NB4 (cell line): Measurements from ENCODE around the gene SLX1A.

Experiments used
- MYC ChIP-seq: IDR thresholded peaks from 2 replicates; pipeline ENCODE4 v1.6.1; 2011; ENCODE audit warnings: low read depth, low read length
- POLR2A ChIP-seq: IDR thresholded peaks from 2 replicates; pipeline ENCODE4 v1.6.1; 2011; ENCODE audit warnings: mild to moderate bottlenecking; ENCODE audit not compliant: insufficient read length; ENCODE audit errors: extremely low read depth
- TF ChIP-seq, protein P1 (sequence below): IDR thresholded peaks from one replicate; pipeline ENCODE4 v1.5.1; 2012; ENCODE audit warnings: low read depth, low read length
- TF ChIP-seq, protein P2 (sequence below): IDR thresholded peaks from 2 replicates; pipeline ENCODE4 v1.6.1; 2011; ENCODE audit warnings: low read depth, low read length

DNA sequence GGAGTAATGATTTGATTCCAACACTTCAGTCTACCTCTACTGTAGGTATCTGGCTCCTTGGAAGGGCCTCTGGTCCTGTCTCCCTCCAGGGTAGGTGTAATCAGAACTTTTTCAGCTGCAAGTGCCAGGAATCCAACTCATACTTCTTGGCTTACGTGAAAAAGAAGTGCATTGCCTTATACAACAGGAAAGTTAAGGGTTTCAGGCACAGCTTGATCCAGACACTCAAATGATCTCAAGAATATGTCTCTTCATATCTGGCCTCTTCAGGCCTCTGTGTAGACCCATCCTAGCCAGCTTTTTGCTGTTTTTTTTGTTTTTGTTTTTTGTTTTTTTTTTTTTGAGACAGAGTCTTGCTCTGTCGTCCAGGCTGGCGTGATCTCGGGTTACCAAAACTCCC is 14.5 kb upstream of the SLX1A start:
- TF ChIP-seq, protein P1, sequence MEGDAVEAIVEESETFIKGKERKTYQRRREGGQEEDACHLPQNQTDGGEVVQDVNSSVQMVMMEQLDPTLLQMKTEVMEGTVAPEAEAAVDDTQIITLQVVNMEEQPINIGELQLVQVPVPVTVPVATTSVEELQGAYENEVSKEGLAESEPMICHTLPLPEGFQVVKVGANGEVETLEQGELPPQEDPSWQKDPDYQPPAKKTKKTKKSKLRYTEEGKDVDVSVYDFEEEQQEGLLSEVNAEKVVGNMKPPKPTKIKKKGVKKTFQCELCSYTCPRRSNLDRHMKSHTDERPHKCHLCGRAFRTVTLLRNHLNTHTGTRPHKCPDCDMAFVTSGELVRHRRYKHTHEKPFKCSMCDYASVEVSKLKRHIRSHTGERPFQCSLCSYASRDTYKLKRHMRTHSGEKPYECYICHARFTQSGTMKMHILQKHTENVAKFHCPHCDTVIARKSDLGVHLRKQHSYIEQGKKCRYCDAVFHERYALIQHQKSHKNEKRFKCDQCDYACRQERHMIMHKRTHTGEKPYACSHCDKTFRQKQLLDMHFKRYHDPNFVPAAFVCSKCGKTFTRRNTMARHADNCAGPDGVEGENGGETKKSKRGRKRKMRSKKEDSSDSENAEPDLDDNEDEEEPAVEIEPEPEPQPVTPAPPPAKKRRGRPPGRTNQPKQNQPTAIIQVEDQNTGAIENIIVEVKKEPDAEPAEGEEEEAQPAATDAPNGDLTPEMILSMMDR, result no peak
- TF ChIP-seq POLR2A, result no peak
- TF ChIP-seq MYC, result no peak
- TF ChIP-seq, protein P2, sequence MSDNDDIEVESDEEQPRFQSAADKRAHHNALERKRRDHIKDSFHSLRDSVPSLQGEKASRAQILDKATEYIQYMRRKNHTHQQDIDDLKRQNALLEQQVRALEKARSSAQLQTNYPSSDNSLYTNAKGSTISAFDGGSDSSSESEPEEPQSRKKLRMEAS, result no peak
